CD8-positive, alpha-beta memory T cell (primary cell): ENCODE data around the gene CLCN2. TPM values are rescaled to one million over a fixed set of nuclear protein-coding genes. Genes with fewer than 3 reads are reported as not detected.
A peak's percentile ranks its signal among the peaks of the same experiment; 100 is the strongest.

Experiments
- CTCF ChIA-PET: fragments of 350-600 bp; sonication (Branson Sonifier 250); formaldehyde crosslinking; loops from one replicate; lab custom pipeline; 2021; ENCODE audit warnings: antibody characterized with exemption; lab: Charles Lee
- POLR2A ChIA-PET: fragments of 350-600 bp; sonication (Branson Sonifier 250); formaldehyde crosslinking; loops from one replicate; lab custom pipeline; 2021; ENCODE audit warnings: antibody characterized with exemption; lab: Charles Lee
- DNase-seq, 5 donors: peaks; one replicate each; pipeline versions ENCODE4 v3.0.0 to v3.0.0-alpha.2; 2020 to 2022; ENCODE audit warnings: mixed read lengths in 1 of 5
- H3K27ac ChIP-seq: one replicate; pipeline ENCODE4 v1.7.0; 2013; ENCODE audit warnings: low read depth, mild to moderate bottlenecking, low read length, moderate library complexity
- H3K27me3 ChIP-seq: 2 replicates; pipeline ENCODE4 v1.7.0; 2013; ENCODE audit warnings: low read length, mild to moderate bottlenecking; ENCODE audit not compliant: insufficient read depth, poor library complexity, severe bottlenecking
- H3K36me3 ChIP-seq: 2 replicates; pipeline ENCODE4 v1.7.0; 2013; ENCODE audit warnings: mild to moderate bottlenecking, low read length, moderate library complexity; ENCODE audit not compliant: insufficient read depth
- H3K4me1 ChIP-seq: 2 replicates; pipeline ENCODE4 v1.7.0; 2013; ENCODE audit warnings: mild to moderate bottlenecking, low read length, moderate library complexity; ENCODE audit not compliant: insufficient read depth
- H3K4me3 ChIP-seq: 2 replicates; pipeline ENCODE4 v1.7.0; 2013; ENCODE audit warnings: mild to moderate bottlenecking, low read length
- H3K9me3 ChIP-seq: 2 replicates; pipeline ENCODE4 v1.7.0; 2013; ENCODE audit warnings: mild to moderate bottlenecking, low read length
- H3K27ac Mint-ChIP-seq, 8 donors: one replicate each; pipeline ENCODE4 v1.8.0; 2020 to 2021; ENCODE audit warnings: mixed read lengths in 8 of 8, mild to moderate bottlenecking in 6 of 8, inconsistent platforms in 3 of 8, moderate library complexity in 3 of 8
- H3K27me3 Mint-ChIP-seq, 2 donors: one replicate each; pipeline ENCODE4 v1.8.0; 2020 to 2021; ENCODE audit warnings: mixed read lengths in 2 of 2, mild to moderate bottlenecking in 1 of 2, moderate library complexity in 1 of 2
- H3K36me3 Mint-ChIP-seq, 3 donors: one replicate each; pipeline ENCODE4 v1.8.0; 2020 to 2021; ENCODE audit warnings: mixed read lengths in 3 of 3, inconsistent platforms in 1 of 3, mild to moderate bottlenecking in 1 of 3
- H3K4me1 Mint-ChIP-seq, 3 donors: one replicate each; pipeline ENCODE4 v1.8.0; 2020 to 2021; ENCODE audit warnings: mixed read lengths in 3 of 3, inconsistent platforms in 1 of 3, mild to moderate bottlenecking in 1 of 3
- H3K4me3 Mint-ChIP-seq, 7 donors: one replicate each; pipeline ENCODE4 v1.8.0; 2020 to 2021; ENCODE audit warnings: mixed read lengths in 7 of 7, mild to moderate bottlenecking in 6 of 7, moderate library complexity in 4 of 7, inconsistent platforms in 2 of 7
- H3K9me3 Mint-ChIP-seq, 5 donors: one replicate each; pipeline ENCODE4 v1.8.0; 2020 to 2022; ENCODE audit warnings: mixed read lengths in 5 of 5, mild to moderate bottlenecking in 3 of 5, moderate library complexity in 2 of 5, inconsistent platforms in 1 of 5
- polyA plus RNA-seq: library from polyadenylated mRNA; unstranded; fragments of 300-500 nt; fragmentation: Illumina TruSeq; gene quantifications from one replicate; pipeline ENCODE4 v1.2.3, GENCODE V29; 2021
- total RNA-seq, 2 experiments: library from RNA; stranded (reverse); gene quantifications; one replicate each; pipeline ENCODE4 v1.2.3, GENCODE V29; 2021

The CLCN2 gene
- total and polyA plus RNA-seq, 3 experiments from 2014 or later = 0.54 to 7.3 (median 6.3) TPM

DNA sequence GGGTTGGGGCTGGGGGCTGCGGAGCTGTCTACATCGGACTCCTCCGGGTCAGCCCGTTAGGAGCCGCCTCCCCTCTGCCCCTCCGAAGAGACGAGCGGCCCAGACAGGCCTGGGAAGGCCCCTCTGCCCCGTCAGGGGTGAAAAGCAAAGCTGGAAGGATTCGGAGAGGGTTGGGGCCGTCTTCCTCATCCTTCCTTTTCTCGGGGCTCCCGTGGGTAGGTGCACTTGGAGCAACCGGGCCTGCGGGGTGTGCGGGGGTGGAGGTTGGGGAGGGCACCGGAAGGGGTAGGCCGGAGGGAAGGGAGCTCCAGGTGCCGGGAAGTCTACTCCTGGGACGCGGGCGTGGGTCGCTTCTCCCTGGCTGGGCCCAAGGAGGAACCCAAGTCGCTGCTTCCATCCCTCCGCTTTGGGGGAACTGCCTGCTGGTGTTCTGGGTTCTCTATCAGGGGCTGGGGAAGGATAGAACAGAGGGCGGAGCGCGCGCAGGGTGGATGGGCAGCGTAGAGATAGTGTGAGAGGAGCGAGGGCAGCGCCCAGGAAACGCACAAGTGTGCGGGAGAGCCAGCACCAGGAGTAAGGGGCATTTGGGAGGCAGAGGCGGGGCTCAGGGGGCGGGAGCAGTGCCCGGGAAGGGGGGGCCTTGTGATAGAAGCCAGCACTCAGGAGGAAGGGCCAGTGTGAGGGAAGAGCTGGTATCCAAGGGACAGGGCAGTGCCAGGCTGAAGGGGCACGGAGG is 695 bp upstream of the CLCN2 start:
- Mint-ChIP-seq H3K27ac (peak overlapping the region; percentile 81 to 96 (median 93)), H3K4me1 (peaks cover 22 to 34% (median 31%) of the 10 kb centered on the region in 3 donors), H3K4me3 (peak overlapping the region; percentile 92 to 97 (median 97)), H3K36me3 (peaks cover 0 to 27% (median 11%) of the 10 kb centered on the region in 3 donors), H3K9me3 (peaks cover 0 to 2% (median 0%) of the 10 kb centered on the region in 5 donors), H3K27me3 (peaks cover 0 to 4% of the 10 kb centered on the region in 2 donors)
- H3K4me1 ChIP-seq = peaks cover 23% of the 10 kb centered on the region
- peak; percentile 16 to 55 (median 29) for DNase-seq
- peaks cover 5% of the 10 kb centered on the region for H3K36me3 ChIP-seq
- no peaks in the 10 kb centered on the region for H3K9me3 ChIP-seq
- CTCF ChIA-PET = interaction anchor here (1.2 to 3.5 kb wide), 6 partner anchors 9 to 179 kb away, joined by 3 to 18 read pairs (median 5); no protein-coding TSS in a partner anchor
- no peaks in the 10 kb centered on the region for H3K27me3 ChIP-seq
- POLR2A ChIA-PET = interaction anchor here (0.5 kb wide), 1 partner anchor 413 kb away, joined by 11 read pairs; no protein-coding TSS in a partner anchor
- peak overlapping the region; percentile 88 for H3K27ac ChIP-seq
- peak overlapping the region; percentile 73 for H3K4me3 ChIP-seq

DNA sequence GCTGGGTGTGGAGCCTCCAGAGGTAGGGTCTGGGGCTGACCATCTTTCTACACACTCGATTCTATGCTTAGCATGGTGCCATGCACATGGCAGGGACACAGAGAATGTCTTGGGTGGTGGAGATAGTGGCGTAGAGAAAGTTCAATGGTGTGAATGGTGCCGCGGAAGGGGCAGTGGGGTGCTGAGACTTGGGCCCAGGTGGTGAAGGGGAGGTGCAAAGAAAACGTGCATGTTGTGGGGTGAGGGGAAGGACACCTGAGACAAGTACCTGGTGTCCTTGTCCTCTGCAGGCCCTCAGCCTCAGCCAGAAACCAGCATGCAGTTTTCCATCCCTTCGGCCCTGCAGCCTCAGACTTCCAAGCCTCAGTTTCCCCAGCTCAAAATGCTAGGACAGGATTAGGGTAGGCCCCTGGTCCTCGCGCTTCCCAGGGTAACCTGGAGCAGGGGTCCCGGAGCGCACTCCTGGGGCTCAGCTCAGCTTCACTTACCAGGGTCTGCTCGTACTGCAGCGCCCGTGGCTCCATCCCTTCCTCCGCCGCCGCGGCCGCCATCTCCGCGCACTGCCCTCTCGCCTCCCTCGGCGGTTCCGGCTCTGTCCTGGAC is 375 bp downstream of the CLCN2 start:
- POLR2A ChIA-PET = no interaction called here

DNA sequence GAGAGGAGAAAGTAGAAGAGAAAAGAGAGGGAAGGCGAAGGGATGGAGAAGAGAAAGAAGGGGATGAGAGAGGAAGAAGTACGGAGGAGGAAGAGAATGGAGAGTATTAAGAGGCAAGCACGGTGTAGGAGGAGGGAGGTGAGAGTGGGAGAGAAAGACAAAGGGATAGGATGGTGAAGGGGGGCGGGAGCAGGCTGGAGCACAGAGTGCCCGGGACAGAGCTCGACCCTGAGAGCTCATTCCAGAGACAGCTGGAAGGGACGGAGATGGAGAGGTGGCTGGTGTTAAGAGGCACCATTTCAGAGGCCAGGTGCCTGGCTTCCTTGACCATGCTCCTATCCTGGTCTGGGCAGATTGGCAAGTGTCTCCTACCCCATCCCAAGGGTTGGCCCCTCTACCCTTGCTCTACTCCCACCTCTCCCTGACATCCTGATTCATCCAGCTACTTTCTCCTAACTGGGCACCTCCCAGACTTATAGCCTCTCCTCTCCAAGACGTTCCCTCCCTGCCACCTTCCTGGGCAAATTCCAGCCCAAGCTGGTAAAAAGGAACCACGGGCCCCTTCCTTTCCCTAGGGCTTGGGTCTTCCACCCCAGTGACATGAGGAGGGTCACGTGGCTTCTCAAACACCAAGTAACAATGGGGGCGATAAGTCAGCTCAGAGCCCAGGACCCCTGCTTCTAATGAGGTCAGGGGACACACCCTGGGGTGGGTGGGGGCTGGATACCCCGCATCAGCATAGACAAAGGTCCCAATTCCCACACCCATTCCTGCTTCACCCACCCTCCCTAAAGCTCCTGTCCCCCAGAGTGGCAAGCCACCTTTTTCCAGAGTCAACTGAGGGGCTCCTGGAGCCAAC is 1.1 kb downstream of the CLCN2 start:
- Histone ChIP-seq H3K4me1 (peaks cover 23% of the 10 kb centered on the region), H3K4me3 (peak overlapping the region; percentile 47), H3K36me3 (peaks cover 5% of the 10 kb centered on the region), H3K27ac (peak overlapping the region; percentile 33), H3K27me3 (no peaks in the 10 kb centered on the region), H3K9me3 (no peaks in the 10 kb centered on the region)
- peaks cover 0 to 15% (median 4%) of the 10 kb centered on the region in 3 donors for H3K36me3 Mint-ChIP-seq
- POLR2A ChIA-PET = no interaction called here
- H3K9me3 Mint-ChIP-seq = peaks cover 0 to 2% (median 0%) of the 10 kb centered on the region in 5 donors
- peaks cover 0 to 4% of the 10 kb centered on the region in 2 donors for H3K27me3 Mint-ChIP-seq
- peak overlapping the region; percentile 84 to 91 (median 87) for H3K4me3 Mint-ChIP-seq
- CTCF ChIA-PET = interaction anchor here (0.7 to 3.5 kb wide), 4 partner anchors 12 to 201 kb away, joined by 3 to 18 read pairs (median 3); partner anchors contain the start of gene EEF1AKMT4
- H3K4me1 Mint-ChIP-seq = peaks cover 22 to 25% (median 22%) of the 10 kb centered on the region in 3 donors
- peak overlapping the region in 5 of 8 donors; percentile 29 to 97 (median 76) for H3K27ac Mint-ChIP-seq
- DNase-seq = no peak

More for the DNA sequence above, 375 bp downstream of the CLCN2 start:
- Mint-ChIP-seq H3K4me3 (peak overlapping the region; percentile 84 to 91 (median 87)), H3K27me3 (peaks cover 0 to 4% of the 10 kb centered on the region in 2 donors), H3K27ac (peak overlapping the region in 5 of 8 donors; percentile 3 to 97 (median 32)), H3K9me3 (peaks cover 0 to 2% (median 0%) of the 10 kb centered on the region in 5 donors), H3K4me1 (peaks cover 22 to 27% (median 25%) of the 10 kb centered on the region in 3 donors), H3K36me3 (peaks cover 0 to 19% (median 4%) of the 10 kb centered on the region in 3 donors)
- CTCF ChIA-PET = interaction anchor here (0.7 to 3.5 kb wide), 7 partner anchors 11 to 200 kb away, joined by 3 to 18 read pairs (median 3); partner anchors contain the start of gene EEF1AKMT4
- no peaks in the 10 kb centered on the region for H3K27me3 ChIP-seq
- H3K27ac ChIP-seq = peak overlapping the region; percentile 33
- DNase-seq = peak in 1 of 5 donors; percentile 6
- H3K4me3 ChIP-seq = peak overlapping the region; percentile 47
- H3K4me1 ChIP-seq = peaks cover 23% of the 10 kb centered on the region
- H3K36me3 ChIP-seq = peaks cover 5% of the 10 kb centered on the region
- H3K9me3 ChIP-seq = no peaks in the 10 kb centered on the region

DNA sequence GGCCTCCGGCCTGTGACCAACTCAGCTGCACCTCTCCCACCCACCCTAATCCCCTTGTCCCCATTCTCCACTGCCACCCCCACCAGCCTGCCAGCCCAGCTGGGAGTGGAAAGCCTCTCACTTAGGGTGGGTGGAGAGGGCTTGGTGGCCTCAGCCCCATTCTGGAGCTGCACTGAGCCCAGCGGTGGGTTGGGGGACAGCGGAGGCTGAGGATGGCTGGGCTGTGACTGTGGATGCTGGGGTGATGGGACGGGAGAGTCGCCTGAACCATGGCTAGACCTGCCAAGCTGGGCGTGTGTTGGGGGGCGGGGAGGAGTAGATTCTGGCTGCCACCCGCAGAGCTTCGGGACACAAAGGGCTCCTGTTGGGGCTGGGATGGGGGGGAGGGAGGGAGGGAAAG is 1.8 kb downstream of the CLCN2 start:
- H3K9me3 ChIP-seq = no peaks in the 10 kb centered on the region
- no peak overlapping the region for H3K27ac ChIP-seq
- peaks cover 19% of the 10 kb centered on the region for H3K4me1 ChIP-seq
- H3K27me3 Mint-ChIP-seq = peaks cover 0 to 4% of the 10 kb centered on the region in 2 donors
- H3K4me3 Mint-ChIP-seq = peak overlapping the region in 4 of 7 donors; percentile 84 to 89 (median 86)
- ChIA-PET POLR2A (no interaction called here), CTCF (interaction anchor here (0.8 to 3.5 kb wide), 2 partner anchors 12 to 14 kb away, joined by 3 to 18 read pairs; no protein-coding TSS in a partner anchor)
- H3K9me3 Mint-ChIP-seq = peaks cover 0 to 2% (median 0%) of the 10 kb centered on the region in 5 donors
- peaks cover 0 to 11% (median 0%) of the 10 kb centered on the region in 3 donors for H3K36me3 Mint-ChIP-seq
- no peak for DNase-seq
- H3K27ac Mint-ChIP-seq = peak overlapping the region in 1 of 8 donors; percentile 76
- H3K36me3 ChIP-seq = peaks cover under 1% of the 10 kb centered on the region
- peaks cover 15 to 19% (median 17%) of the 10 kb centered on the region in 3 donors for H3K4me1 Mint-ChIP-seq
- H3K27me3 ChIP-seq = no peaks in the 10 kb centered on the region
- H3K4me3 ChIP-seq = no peak overlapping the region

GRCh38 chr3:184358921-184359350 is 2.5 kb downstream of the CLCN2 start:
- Mint-ChIP-seq H3K9me3 (peaks cover 0 to 2% (median 0%) of the 10 kb centered on the region in 5 donors), H3K27me3 (peaks cover 0 to 4% of the 10 kb centered on the region in 2 donors), H3K4me3 (peak overlapping the region in 2 of 7 donors; percentile 62 to 78), H3K27ac (no peak overlapping the region), H3K36me3 (peaks cover 0 to 11% (median 0%) of the 10 kb centered on the region in 3 donors), H3K4me1 (peaks cover 12 to 14% (median 13%) of the 10 kb centered on the region in 3 donors)
- Histone ChIP-seq H3K9me3 (no peaks in the 10 kb centered on the region), H3K4me3 (no peak overlapping the region), H3K27me3 (no peaks in the 10 kb centered on the region), H3K36me3 (no peaks in the 10 kb centered on the region), H3K27ac (no peak overlapping the region), H3K4me1 (peaks cover 16% of the 10 kb centered on the region)
- no peak for DNase-seq
- POLR2A ChIA-PET = no interaction called here
- CTCF ChIA-PET = interaction anchor here (0.8 to 3.5 kb wide), 3 partner anchors 13 to 155 kb away, joined by 3 to 18 read pairs (median 3); no protein-coding TSS in a partner anchor

GRCh38 chr3:184358124-184358767 is 3.2 kb downstream of the CLCN2 start:
- peaks cover 13% of the 10 kb centered on the region for H3K4me1 ChIP-seq
- no peaks in the 10 kb centered on the region for H3K36me3 ChIP-seq
- H3K27me3 ChIP-seq = no peaks in the 10 kb centered on the region
- ChIA-PET CTCF (interaction anchor here (1.2 to 1.5 kb wide), 2 partner anchors 13 to 155 kb away, joined by 3 read pairs; no protein-coding TSS in a partner anchor), POLR2A (no interaction called here)
- Mint-ChIP-seq H3K9me3 (peaks cover 0 to 1% (median 0%) of the 10 kb centered on the region in 5 donors), H3K36me3 (peaks cover 0 to 8% (median 0%) of the 10 kb centered on the region in 3 donors), H3K27ac (peak overlapping the region in 2 of 8 donors; percentile 39 to 74), H3K4me3 (peak overlapping the region in 2 of 7 donors; percentile 38 to 78), H3K4me1 (peaks cover 7 to 12% (median 9%) of the 10 kb centered on the region in 3 donors), H3K27me3 (peaks cover 0 to 3% of the 10 kb centered on the region in 2 donors)
- no peaks in the 10 kb centered on the region for H3K9me3 ChIP-seq
- H3K4me3 ChIP-seq = no peak overlapping the region
- DNase-seq = no peak
- H3K27ac ChIP-seq = no peak overlapping the region
